HG03342 (cell line): ENCODE results near the gene MPDZ.

Experiments used
- ATAC-seq: cut with Tn5 transposase; IDR thresholded peaks from one replicate; pipeline ENCODE4 v1.9.1; 2021; ENCODE audit warnings: mild to moderate bottlenecking, moderate library complexity; ENCODE audit not compliant: unreplicated experiment

MPDZ gene, protein sequence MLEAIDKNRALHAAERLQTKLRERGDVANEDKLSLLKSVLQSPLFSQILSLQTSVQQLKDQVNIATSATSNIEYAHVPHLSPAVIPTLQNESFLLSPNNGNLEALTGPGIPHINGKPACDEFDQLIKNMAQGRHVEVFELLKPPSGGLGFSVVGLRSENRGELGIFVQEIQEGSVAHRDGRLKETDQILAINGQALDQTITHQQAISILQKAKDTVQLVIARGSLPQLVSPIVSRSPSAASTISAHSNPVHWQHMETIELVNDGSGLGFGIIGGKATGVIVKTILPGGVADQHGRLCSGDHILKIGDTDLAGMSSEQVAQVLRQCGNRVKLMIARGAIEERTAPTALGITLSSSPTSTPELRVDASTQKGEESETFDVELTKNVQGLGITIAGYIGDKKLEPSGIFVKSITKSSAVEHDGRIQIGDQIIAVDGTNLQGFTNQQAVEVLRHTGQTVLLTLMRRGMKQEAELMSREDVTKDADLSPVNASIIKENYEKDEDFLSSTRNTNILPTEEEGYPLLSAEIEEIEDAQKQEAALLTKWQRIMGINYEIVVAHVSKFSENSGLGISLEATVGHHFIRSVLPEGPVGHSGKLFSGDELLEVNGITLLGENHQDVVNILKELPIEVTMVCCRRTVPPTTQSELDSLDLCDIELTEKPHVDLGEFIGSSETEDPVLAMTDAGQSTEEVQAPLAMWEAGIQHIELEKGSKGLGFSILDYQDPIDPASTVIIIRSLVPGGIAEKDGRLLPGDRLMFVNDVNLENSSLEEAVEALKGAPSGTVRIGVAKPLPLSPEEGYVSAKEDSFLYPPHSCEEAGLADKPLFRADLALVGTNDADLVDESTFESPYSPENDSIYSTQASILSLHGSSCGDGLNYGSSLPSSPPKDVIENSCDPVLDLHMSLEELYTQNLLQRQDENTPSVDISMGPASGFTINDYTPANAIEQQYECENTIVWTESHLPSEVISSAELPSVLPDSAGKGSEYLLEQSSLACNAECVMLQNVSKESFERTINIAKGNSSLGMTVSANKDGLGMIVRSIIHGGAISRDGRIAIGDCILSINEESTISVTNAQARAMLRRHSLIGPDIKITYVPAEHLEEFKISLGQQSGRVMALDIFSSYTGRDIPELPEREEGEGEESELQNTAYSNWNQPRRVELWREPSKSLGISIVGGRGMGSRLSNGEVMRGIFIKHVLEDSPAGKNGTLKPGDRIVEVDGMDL (N-terminal part only)

GRCh38 chr9:13279284-13280141 is at the start of gene MPDZ:
Gene MPDZ, minus strand, starts transcription at chr9:13279692. Its CDS starts 29,377 bp downstream, at chr9:13250315.
- ATAC-seq: no peak

DNA sequence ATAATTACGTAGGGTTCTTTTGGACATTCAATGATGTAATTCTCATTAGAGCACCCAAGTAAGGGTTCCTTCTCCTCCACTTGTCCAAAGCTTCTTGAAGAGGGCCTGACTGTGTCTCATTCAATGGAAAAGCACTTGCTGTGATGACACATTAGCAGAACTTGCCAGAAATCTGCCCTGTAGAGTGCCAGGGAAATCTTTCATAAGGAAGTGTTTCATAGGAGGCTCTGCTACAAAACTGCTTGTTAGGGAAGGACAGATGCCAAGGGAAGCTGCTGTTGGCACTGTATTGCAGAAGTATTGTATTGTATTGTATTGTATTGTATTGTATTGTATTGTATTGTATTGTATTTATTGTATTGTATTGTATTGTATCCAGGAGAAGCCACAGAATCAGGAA is 45.5 kb upstream of the MPDZ start:
- ATAC-seq: no peak

GRCh38 chr9:13322828-13323550 is 43.5 kb upstream of the MPDZ start:
- no peak for ATAC-seq

GRCh38 chr9:13318027-13318426 is 38.5 kb upstream of the MPDZ start:
- no peak for ATAC-seq

- ATAC-seq: no peak
Measured at GRCh38 chr9:13296972-13297371, 17.5 kb upstream of the MPDZ start.

DNA sequence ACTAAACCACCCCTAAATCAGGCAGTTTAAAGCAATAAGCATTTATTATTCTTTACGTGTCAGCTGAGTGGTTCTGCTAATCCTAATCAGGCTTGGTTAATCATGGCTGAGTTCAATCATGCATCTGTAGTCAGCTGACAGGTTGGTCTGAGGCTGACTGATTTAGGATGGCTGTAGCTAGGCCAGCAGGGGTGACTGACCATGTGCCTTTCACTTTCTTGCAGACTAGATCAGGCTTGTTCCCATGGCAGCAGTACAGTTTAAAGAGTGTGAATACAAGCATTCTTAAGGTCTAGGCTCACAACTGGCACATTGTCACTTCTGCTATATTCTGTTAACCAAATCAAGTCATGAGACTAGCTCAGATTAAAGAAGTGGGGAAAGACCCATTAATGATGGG is 16.1 kb upstream of the MPDZ start:
- no peak for ATAC-seq

DNA sequence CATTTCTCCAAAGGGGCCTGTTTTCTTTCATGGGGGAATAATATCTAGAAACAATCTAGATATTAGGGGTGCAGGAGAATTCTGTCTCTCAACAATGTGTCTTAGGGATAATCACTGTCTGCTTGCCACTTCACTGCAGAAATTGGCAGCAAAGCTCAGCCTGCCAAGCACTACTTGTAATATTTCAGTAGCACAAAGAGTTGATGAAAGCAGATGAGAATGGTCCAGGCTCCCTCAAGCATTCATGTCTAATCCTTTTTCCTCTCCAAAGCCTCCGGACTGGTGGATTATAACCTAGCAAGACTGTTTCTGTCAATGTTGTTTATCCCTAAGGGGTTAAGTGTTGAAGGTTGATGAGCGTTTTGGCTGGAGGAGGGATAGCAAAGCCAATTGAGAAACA is 13.3 kb upstream of the MPDZ start:
- no peak for ATAC-seq

- no peak for ATAC-seq
Measured at GRCh38 chr9:13292158-13292557, 12.7 kb upstream of the MPDZ start.

DNA sequence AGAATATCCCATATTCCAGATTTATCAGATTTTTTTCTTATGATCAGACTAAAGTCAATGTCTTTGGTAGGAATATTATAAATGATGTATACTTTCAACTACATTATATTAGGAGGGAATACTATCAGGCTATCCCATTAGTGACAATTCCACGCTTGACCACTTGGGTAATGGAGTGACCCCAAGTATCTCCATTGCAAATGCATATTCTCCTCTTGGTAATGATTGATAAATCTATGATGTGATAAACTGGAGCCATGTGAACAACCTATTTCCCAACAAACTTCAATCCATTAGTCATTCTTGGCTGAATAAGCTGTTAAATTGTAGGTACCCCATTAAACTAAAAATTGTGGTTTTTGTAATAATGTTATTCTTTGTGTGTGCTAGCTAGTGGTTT is 12.2 kb upstream of the MPDZ start:
- ATAC-seq: no peak

GRCh38 chr9:13284011-13284410 is 4.5 kb upstream of the MPDZ start:
- no peak for ATAC-seq

GRCh38 chr9:13282998-13283397 is 3.5 kb upstream of the MPDZ start:
- ATAC-seq: no peak

DNA sequence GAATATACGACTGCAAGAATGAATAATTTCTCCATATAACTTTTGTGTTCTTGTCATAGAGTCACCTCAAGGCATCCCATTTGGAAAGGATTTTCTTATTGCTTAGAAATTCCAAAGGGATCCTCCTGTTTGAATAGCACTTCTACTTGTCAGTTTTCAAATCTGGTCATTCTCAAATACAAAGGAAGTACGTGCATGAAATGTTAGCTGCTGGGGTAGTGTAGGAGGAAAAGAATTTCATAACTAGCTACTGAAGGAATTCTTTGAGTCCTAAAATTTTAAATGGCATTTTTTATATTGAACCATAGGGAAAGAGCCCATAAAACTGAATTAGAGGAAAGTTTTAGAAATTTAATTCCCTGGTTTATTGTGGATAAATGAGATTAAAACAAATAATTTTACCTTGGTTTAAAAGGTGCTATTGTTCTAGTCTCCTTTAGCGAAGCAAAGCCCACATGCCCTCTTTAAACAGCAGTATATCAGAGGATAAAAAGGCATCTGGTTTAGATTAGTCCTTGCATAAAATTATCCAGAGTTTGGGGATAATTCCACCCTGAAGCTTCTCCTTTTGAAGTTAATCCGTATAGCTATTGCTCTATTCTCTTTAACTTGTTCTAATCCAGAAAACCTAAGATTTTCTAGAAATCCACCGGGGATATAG is 2.0 kb upstream of the MPDZ start:
- ATAC-seq: no peak

DNA sequence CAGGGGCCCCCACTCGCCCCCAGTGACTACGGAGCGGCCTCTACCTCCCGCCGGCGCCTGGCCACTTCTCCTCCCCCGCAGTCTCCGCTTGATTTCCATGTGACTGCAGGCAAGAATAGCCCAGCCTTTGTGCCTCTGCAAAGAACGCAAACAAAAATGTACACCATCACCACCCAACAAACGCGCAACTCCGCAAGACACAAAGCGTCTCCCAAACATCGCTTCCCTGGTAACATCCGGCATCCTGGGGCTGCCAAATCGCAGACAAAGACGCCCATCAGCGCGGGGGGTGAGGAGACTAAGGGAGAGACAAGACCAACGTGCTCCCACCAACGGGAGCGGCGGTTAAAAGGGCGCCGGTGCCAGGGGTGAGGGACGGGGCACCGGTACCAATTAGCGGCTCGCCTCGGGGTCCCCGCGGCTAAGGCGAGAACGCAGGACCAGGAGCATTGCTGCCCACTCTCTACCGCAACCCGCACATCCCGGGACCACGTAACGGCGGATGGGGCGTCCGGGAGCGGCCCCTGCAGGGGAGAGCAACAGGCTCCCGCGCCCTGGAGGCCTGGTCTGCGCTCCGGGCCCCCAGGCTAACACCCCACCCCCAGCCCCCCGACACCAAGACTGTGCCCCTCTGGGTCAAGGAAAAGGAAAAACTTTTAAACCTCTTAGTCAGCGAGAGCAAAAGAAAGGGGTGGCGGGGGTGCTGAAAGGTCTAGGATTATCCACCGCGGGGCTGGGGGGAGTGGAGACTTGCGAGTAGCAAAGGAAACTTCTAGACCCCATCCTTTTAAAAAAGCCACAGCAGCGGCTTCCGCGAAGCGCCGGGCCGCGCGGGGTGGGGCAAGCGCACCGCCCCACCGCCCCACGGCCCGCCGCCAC is 885 bp downstream of the MPDZ start:
- no peak for ATAC-seq

DNA sequence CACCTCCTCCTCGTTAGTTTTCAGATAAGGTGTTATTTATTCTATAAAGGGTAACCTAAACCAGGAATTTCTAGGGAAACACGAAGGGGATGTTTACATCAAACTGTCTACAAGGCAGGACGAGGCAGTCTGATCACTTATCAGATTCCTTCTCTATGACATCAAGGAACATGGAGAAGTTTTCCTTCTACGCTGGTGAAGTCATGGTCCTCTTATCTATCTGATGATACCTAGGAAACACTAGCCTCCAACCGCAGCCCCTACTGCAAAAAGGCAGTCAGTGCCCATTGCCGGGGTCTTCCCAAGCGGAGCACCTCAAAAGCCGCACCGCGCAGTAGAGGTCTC is 1.5 kb downstream of the MPDZ start:
- no peak for ATAC-seq

DNA sequence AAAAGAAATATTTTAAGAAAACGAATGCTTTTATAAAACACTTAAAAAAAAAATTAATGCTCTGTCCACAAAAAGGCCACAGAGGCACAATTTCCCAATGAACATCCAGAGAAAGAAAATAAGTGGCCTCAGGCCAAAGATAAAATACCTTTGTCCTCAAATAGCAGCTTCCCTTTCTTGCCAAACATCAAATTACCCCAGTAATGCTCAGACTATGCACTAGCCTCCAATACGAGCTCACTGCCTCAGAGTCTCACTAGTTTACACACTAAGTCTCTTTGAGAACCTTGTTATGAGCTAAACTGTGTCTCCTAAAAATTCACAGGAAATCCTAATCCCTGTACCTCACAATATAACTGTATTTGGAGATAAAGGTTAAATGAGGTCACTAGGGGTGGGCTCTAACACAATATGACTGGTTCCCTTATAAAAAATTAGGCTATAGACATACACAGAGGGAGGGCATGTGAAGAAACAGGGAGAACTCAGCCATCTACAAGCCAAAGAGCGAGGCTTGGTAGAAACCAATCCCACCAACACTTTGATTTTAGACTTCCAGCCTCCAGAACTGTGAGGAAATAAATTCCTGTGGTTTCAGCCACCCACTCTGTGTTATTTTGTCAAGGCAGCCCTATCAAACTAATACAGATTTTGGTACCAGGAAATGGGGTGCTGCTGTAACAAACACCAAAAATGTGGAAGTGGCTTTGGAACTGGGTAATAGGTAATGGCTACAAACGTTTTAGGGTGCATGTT is 4.4 kb downstream of the MPDZ start:
- no peak for ATAC-seq

DNA sequence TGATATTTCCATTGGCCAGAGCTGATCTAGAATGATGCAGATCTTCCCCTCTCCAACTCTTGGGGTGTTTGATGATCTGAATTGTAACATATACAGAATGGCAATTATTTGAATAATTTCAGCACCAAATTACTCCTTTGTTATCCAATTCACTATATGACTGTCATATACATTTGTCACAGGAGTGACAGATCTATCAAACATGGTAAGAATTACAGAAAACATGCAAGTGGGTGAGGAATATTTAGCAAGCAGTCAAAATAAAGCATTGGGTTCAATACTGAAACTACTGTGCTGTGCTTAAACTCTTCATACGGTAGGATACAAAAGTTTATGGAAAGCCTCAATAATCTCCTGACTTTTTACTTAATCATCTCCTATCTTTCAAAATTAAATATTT is 8.8 kb downstream of the MPDZ start:
- no peak for ATAC-seq

GRCh38 chr9:13269589-13270452 is 9.7 kb downstream of the MPDZ start:
- ATAC-seq: no peak
